MCF 10A (cell line): ENCODE results near the gene KCNJ10. TPM values are rescaled to one million over a fixed set of nuclear protein-coding genes. Genes with fewer than 3 reads are reported as not detected.

ENCODE experiments used
- BruUV-seq: library from RNA; stranded (reverse); fragments of 400-500 nt; replicated peaks from 2 replicates; lab custom pipeline; 2021; lab: Mats Ljungman, UMichigan
- CTCF ChIA-PET: fragments of 300-600 bp; sonication (Branson Sonifier 250); formaldehyde crosslinking; extraction: SDS; loops from one replicate; lab custom pipeline; 2021; ENCODE audit warnings: antibody characterized with exemption, inconsistent platforms; lab: Yijun Ruan, JAX
- POLR2A ChIA-PET: fragments of 300-600, 350-650 bp; sonication (Branson Sonifier 250); formaldehyde crosslinking; extraction: SDS; loops from one replicate; lab custom pipeline; 2020; ENCODE audit warnings: antibody characterized with exemption, inconsistent platforms; lab: Yijun Ruan, JAX
- DNase-seq: peaks from one replicate; pipeline ENCODE4 v3.0.0-alpha.2; 2018; ENCODE audit not compliant: unreplicated experiment
- H3K27ac Mint-ChIP-seq: one replicate; pipeline ENCODE4 v1.8.0; 2022; ENCODE audit warnings: mild to moderate bottlenecking, low read depth, mixed read lengths; ENCODE audit not compliant: unreplicated experiment
- H3K27me3 Mint-ChIP-seq: one replicate; pipeline ENCODE4 v1.8.0; 2022; ENCODE audit warnings: mixed read lengths; ENCODE audit not compliant: insufficient read depth, unreplicated experiment
- H3K36me3 Mint-ChIP-seq: one replicate; pipeline ENCODE4 v1.8.0; 2022; ENCODE audit warnings: mild to moderate bottlenecking, moderate library complexity, mixed read lengths; ENCODE audit not compliant: insufficient read depth, unreplicated experiment
- H3K4me1 Mint-ChIP-seq: one replicate; pipeline ENCODE4 v1.8.0; 2022; ENCODE audit warnings: mixed read lengths; ENCODE audit not compliant: insufficient read depth, unreplicated experiment
- H3K4me3 Mint-ChIP-seq: one replicate; pipeline ENCODE4 v1.8.0; 2022; ENCODE audit warnings: mild to moderate bottlenecking, moderate library complexity, mixed read lengths; ENCODE audit not compliant: unreplicated experiment
- H3K9me3 Mint-ChIP-seq: one replicate; pipeline ENCODE4 v1.8.0; 2022; ENCODE audit warnings: mixed read lengths; ENCODE audit not compliant: unreplicated experiment
- CTCF ChIP-seq: fragments of 200-600 bp; IDR thresholded peaks from one replicate; pipeline ENCODE4 v1.8.0; 2022; ENCODE audit warnings: antibody characterized with exemption, mild to moderate bottlenecking; ENCODE audit not compliant: unreplicated experiment
- intact Hi-C: fragments of 100-400 bp; cut with micrococcal nuclease; formaldehyde crosslinking; loops from 2 replicates; pipeline ENCODE4 v1.14.1; 2022
- total RNA-seq: library from RNA; stranded (reverse); gene quantifications from 2 replicates; pipeline ENCODE4 v1.2.3, GENCODE V29; 2022

Gene KCNJ10
- total RNA-seq, 1 experiment from 2014 or later: not detected

GRCh38 chr1:160084771-160085321 lies 14.9 kb upstream of the KCNJ10 start:
- no peak for TF ChIP-seq CTCF
- DNase-seq: no peak
- peaks cover 5% of the 10 kb centered on the region for H3K4me1 Mint-ChIP-seq
- no peaks in the 10 kb centered on the region for H3K9me3 Mint-ChIP-seq
- peaks cover 34% of the 10 kb centered on the region for H3K27me3 Mint-ChIP-seq
- ChIA-PET CTCF (interaction anchor here (0.6 to 37.7 kb wide), 45 partner anchors 12 to 951 kb away, joined by 3 to 1546 read pairs (median 5); partner anchors contain the start of genes CASQ1, IGSF8, KCNJ10 and KCNJ9), POLR2A (interaction anchor here (1.3 to 3.0 kb wide), 4 partner anchors 11 to 200 kb away, joined by 5 to 15 read pairs (median 6); partner anchors contain the start of genes DCAF8 and PEX19)
- BruUV-seq: no TSS peak
- H3K36me3 Mint-ChIP-seq: no peaks in the 10 kb centered on the region
- no peak overlapping the region for H3K27ac Mint-ChIP-seq
- intact Hi-C loops: loop anchor here (1.0 kb wide), 3 partner anchors 167 to 331 kb away; no protein-coding TSS in a partner anchor
- H3K4me3 Mint-ChIP-seq: no peak overlapping the region

- DNase-seq: no peak
Observed at GRCh38 chr1:160083968-160084770, 14.2 kb upstream of the KCNJ10 start.

GRCh38 chr1:160082926-160083325 lies 13.0 kb upstream of the KCNJ10 start:
- H3K4me3 Mint-ChIP-seq: no peak overlapping the region
- H3K9me3 Mint-ChIP-seq: no peaks in the 10 kb centered on the region
- no peak overlapping the region for H3K27ac Mint-ChIP-seq
- intact Hi-C loops: no loop called here
- H3K36me3 Mint-ChIP-seq: no peaks in the 10 kb centered on the region
- ChIA-PET CTCF (interaction anchor here (0.6 to 49.6 kb wide), 5 partner anchors 2 to 169 kb away, joined by 3 to 1546 read pairs (median 10); partner anchors contain the start of genes IGSF8, KCNJ10 and KCNJ9), POLR2A (interaction anchor here (1.0 kb wide), 1 partner anchor 14 kb away, joined by 3 read pairs; no protein-coding TSS in a partner anchor)
- peaks cover 52% of the 10 kb centered on the region for H3K27me3 Mint-ChIP-seq
- H3K4me1 Mint-ChIP-seq: peaks cover 5% of the 10 kb centered on the region
- BruUV-seq: no TSS peak
- TF ChIP-seq CTCF: no peak
- no peak for DNase-seq

More at GRCh38 chr1:160083968-160084770, 14.2 kb upstream of the KCNJ10 start:
- TF ChIP-seq CTCF: peak; percentile 49
- Mint-ChIP-seq H3K36me3 (no peaks in the 10 kb centered on the region), H3K4me3 (no peak overlapping the region), H3K27ac (no peak overlapping the region), H3K27me3 (peaks cover 41% of the 10 kb centered on the region), H3K9me3 (no peaks in the 10 kb centered on the region), H3K4me1 (peaks cover 5% of the 10 kb centered on the region)
- no TSS peak for BruUV-seq
- ChIA-PET CTCF (interaction anchor here (1.0 to 49.6 kb wide), 22 partner anchors 3 to 208 kb away, joined by 3 to 1546 read pairs (median 12); partner anchors contain the start of genes CASQ1, IGSF8, KCNJ10 and KCNJ9), POLR2A (interaction anchor here (2.2 kb wide), 1 partner anchor 11 kb away, joined by 15 read pairs; no protein-coding TSS in a partner anchor)
- intact Hi-C loops: no loop called here
